ENCODE data around the gene CER1.

- no peak for TF ChIP-seq SUZ12 (IDR thresholded peaks at IDR 0.05; ENCODE audit: extremely low read depth, insufficient read depth, insufficient read length)
- no peak for TF ChIP-seq ZNF274 (IDR thresholded peaks at IDR 0.05; ENCODE audit: low read depth, low read length)
Observed at GRCh38 chr9:14693251-14693861, 29.2 kb downstream of the CER1 start, which contains the start of gene ZDHHC21.
